GM10248 (cell line): ENCODE results near the gene SOX5.
"Not testable (repeated sequence)": the region's sequence is repeated elsewhere in the genome, so short reads cannot be mapped to it uniquely, and the experiment has no call there.

Source experiments
- CTCF ChIA-PET: fragments of 300-600 bp; sonication (Branson Sonifier 250); formaldehyde crosslinking; extraction: SDS; loops from one replicate; lab custom pipeline; 2021; ENCODE audit warnings: antibody characterized with exemption; lab: Yijun Ruan, JAX
- POLR2A ChIA-PET: fragments of 350-650 bp; sonication (Branson Sonifier 250); formaldehyde crosslinking; extraction: SDS; loops from one replicate; lab custom pipeline; 2020; ENCODE audit warnings: antibody characterized with exemption; lab: Yijun Ruan, JAX
- DNase-seq: peaks from one replicate; pipeline ENCODE4 v3.0.0; 2012; ENCODE audit errors: extremely low spot score
- CTCF ChIP-seq: IDR thresholded peaks from 2 replicates; pipeline ENCODE4 v1.5.1; 2012; ENCODE audit warnings: mild to moderate bottlenecking, low read depth; ENCODE audit errors: extremely low read depth, missing control alignments, control extremely low read depth

Gene SOX5

DNA sequence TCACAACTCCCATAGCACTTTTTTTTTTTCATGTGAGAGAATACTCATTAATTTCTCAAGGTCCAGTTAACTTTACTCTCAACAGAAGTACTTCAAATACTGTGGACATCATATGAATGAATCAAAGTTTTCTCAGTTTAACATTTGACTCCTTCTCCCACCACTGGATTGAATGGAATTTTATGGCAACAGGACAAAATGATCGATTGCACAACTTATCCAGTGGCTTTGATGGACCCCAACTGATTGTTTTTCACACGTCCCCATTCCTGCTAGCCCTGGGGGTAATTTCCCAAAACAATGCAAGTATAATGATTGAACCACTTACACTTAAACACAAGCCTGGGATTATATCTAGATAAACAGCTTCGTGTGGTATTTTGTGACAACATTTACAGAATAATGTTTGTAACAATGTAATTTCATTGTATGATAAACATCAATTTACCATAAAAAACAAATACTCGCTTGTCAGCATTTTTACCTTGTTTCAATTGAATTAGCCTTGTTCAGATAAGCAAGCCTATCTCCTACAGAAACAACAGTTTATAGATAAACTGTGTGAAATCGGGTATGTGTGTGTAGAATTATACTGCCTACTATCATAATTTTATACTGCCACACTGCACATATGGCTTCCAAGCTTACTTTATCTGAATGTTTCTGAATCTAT, 60.9 kb downstream of the SOX5 start:
- ChIA-PET POLR2A (no interaction called here), CTCF (interaction anchor here (1.4 kb wide), 1 partner anchor 9 kb away, joined by 3 read pairs; no protein-coding TSS in a partner anchor)
- no peak for TF ChIP-seq CTCF
- DNase-seq, result no peak

- POLR2A ChIA-PET, result no interaction called here
- CTCF ChIA-PET, result no interaction called here
- no peak for DNase-seq
- TF ChIP-seq CTCF, result no peak
Observed at GRCh38 chr12:23887055-23887835, 62.2 kb downstream of the SOX5 start.

DNA sequence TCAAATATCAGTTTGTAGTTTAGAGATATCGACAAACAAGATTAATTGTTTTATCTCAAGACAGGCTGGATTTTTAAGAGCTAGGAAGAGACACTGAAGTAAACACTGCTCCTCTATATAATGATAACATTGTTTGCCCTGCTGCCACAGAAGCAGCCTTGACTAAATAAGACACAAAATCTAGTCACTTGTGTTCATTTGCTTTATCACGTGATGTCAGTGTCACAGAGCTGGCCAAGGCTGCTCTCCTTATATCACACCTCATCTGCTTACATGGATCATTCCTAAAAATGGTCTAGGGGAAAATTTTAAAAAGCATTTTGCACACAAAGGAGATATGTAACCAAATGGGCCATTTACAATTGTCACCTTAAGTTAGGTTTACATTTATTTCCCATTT, 64.1 kb downstream of the SOX5 start:
- TF ChIP-seq CTCF, result no peak
- ChIA-PET CTCF (interaction anchor here (1.0 kb wide), 1 partner anchor 121 kb away, joined by 3 read pairs; no protein-coding TSS in a partner anchor), POLR2A (no interaction called here)
- DNase-seq, result no peak

GRCh38 chr12:23884909-23885308, 64.6 kb downstream of the SOX5 start:
- ChIA-PET POLR2A (no interaction called here), CTCF (interaction anchor here (1.0 kb wide), 1 partner anchor 122 kb away, joined by 3 read pairs; no protein-coding TSS in a partner anchor)
- no peak for DNase-seq
- TF ChIP-seq CTCF, result no peak

GRCh38 chr12:23880988-23881387, 68.5 kb downstream of the SOX5 start:
- no peak for TF ChIP-seq CTCF
- no peak for DNase-seq
- ChIA-PET POLR2A (no interaction called here), CTCF (no interaction called here)

DNA sequence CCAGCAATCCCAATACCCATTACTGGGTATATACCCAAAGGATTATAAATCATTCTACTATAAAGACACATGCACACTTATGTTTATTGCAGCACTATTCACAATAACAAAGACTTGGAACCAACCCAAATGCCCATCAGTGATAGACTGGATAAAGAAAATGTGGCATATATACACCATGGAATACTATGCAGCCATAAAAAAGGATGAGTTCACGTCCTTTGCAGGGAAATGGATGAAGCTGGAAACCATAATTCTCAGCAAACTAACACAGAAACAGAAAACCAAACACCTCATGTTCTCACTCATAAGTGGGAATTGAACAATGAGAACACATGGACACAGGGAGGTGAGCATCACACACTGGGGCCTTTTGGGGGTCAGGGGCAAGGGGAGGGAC, 72.9 kb downstream of the SOX5 start:
- DNase-seq, CTCF ChIA-PET, POLR2A ChIA-PET: not testable (repeated sequence)

- TF ChIP-seq CTCF, result no peak
- CTCF ChIA-PET, result no interaction called here
- DNase-seq, result no peak
- POLR2A ChIA-PET, result no interaction called here
Observed at GRCh38 chr12:23867794-23868193, 81.7 kb downstream of the SOX5 start.
